Measurements from ENCODE around the gene SHTN1.

Gene SHTN1

DNA sequence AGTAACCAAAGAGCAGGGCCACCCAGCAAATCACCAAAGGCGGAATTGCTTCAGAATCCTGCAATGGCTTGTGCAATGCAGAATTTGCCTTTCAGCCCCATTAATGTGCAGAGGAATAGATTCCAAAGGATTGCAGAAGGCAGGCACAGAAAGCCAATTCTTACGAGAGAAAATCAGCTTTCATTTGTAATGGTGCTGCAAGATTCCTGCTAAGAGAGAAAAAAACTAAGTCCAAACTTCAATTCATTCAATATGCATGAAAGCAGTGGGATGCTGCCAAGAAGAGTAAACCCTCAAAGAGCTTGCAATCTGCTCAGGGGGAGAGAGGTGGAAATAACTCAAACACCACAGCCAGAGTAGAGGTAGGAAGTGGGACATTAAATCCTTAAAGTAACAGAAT is 85.3 kb downstream of the SHTN1 start:
- no peak for DNase-seq (ENCODE audit: low read depth)
- H3K4me3 ChIP-seq (ENCODE audit: low read length): no peak overlapping the region
- TF ChIP-seq, protein P1, sequence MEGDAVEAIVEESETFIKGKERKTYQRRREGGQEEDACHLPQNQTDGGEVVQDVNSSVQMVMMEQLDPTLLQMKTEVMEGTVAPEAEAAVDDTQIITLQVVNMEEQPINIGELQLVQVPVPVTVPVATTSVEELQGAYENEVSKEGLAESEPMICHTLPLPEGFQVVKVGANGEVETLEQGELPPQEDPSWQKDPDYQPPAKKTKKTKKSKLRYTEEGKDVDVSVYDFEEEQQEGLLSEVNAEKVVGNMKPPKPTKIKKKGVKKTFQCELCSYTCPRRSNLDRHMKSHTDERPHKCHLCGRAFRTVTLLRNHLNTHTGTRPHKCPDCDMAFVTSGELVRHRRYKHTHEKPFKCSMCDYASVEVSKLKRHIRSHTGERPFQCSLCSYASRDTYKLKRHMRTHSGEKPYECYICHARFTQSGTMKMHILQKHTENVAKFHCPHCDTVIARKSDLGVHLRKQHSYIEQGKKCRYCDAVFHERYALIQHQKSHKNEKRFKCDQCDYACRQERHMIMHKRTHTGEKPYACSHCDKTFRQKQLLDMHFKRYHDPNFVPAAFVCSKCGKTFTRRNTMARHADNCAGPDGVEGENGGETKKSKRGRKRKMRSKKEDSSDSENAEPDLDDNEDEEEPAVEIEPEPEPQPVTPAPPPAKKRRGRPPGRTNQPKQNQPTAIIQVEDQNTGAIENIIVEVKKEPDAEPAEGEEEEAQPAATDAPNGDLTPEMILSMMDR (conservative IDR thresholded peaks at IDR 0.05; ENCODE audit: low read length): no peak

GRCh38 chr10:116919164-116919563 is 85.8 kb downstream of the SHTN1 start:
- DNase-seq (ENCODE audit: low read depth): no peak
- TF ChIP-seq, protein P1 (conservative IDR thresholded peaks at IDR 0.05; ENCODE audit: low read length): no peak

GRCh38 chr10:116918583-116918982 is 86.4 kb downstream of the SHTN1 start:
- TF ChIP-seq, protein P1 (conservative IDR thresholded peaks at IDR 0.05; ENCODE audit: low read length): no peak
- H3K4me3 ChIP-seq (ENCODE audit: low read length): no peak overlapping the region
- no peak for DNase-seq (ENCODE audit: low read depth)

More at GRCh38 chr10:116919164-116919563, 85.8 kb downstream of the SHTN1 start:
- no peak overlapping the region for H3K4me3 ChIP-seq (ENCODE audit: low read length)

DNA sequence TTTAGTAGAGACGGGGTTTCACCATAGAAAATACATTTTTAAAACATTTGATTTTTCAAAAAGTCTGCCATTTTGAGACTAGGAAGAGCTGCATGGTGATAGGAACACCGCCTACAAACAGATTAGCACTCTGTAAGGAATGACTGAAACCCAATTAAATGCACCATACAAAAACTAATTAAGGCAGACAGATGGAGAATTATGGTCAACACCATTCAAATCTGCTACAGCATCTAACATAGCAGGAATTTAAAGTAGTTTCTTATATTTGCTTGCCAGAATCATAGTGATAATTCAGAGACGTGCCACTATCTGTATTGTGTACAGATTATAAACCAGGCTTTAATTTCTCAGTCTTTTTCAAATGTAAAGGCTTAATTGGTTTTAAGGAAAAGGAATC is 87.5 kb downstream of the SHTN1 start:
- DNase-seq (ENCODE audit: low read depth): no peak
- TF ChIP-seq, protein P1 (conservative IDR thresholded peaks at IDR 0.05; ENCODE audit: low read length): no peak
- no peak overlapping the region for H3K4me3 ChIP-seq (ENCODE audit: low read length)

DNA sequence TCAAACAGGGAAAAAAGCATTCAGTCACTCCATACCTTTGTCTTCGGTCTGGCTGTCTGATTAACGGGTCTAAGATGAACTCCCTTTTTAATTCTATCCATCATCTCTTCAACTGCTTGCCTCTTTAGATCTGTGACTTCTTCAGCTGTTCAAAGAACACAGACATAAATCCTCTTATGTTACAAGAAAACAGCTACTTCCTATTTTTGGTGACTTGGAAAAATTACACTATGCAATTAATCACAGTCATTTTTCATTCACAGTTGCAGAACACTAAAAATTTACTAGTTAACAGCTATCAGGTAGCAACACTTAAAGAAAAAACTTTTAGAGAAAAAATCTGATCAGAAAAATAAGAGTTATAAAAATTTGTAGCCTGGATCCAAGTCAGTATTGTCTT is 89.6 kb downstream of the SHTN1 start:
- TF ChIP-seq, protein P1 (conservative IDR thresholded peaks at IDR 0.05; ENCODE audit: low read length): no peak
- H3K4me3 ChIP-seq (ENCODE audit: low read length): no peak overlapping the region
- no peak for DNase-seq (ENCODE audit: low read depth)

DNA sequence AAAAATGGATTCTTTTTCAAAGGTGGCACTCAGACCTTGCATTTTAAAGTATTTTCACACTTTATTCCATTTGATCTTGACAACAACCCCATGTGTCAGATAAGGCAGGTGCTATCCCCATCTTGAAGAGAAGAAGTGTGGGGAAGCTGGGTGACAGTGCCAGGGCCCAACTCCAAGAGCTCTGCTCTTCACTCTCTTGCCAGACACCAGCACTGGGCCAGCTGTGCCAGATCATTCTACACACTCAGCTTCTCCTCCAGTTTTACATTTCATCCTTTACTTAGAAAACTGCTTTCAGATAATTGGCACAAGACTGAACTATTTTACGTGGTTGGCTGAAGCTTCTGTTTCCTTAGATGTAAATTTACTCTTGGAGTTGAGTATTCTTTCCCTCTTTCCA is 91.3 kb downstream of the SHTN1 start:
- no peak overlapping the region for H3K4me3 ChIP-seq (ENCODE audit: low read length)
- TF ChIP-seq, protein P1 (conservative IDR thresholded peaks at IDR 0.05; ENCODE audit: low read length): no peak
- DNase-seq (ENCODE audit: low read depth): no peak

GRCh38 chr10:116912162-116912561 is 92.8 kb downstream of the SHTN1 start:
- H3K4me3 ChIP-seq (ENCODE audit: low read length): no peak overlapping the region
- TF ChIP-seq, protein P1 (conservative IDR thresholded peaks at IDR 0.05; ENCODE audit: low read length): no peak
- no peak for DNase-seq (ENCODE audit: low read depth)
